Measurements from ENCODE around the gene DLG2.

Gene DLG2

DNA sequence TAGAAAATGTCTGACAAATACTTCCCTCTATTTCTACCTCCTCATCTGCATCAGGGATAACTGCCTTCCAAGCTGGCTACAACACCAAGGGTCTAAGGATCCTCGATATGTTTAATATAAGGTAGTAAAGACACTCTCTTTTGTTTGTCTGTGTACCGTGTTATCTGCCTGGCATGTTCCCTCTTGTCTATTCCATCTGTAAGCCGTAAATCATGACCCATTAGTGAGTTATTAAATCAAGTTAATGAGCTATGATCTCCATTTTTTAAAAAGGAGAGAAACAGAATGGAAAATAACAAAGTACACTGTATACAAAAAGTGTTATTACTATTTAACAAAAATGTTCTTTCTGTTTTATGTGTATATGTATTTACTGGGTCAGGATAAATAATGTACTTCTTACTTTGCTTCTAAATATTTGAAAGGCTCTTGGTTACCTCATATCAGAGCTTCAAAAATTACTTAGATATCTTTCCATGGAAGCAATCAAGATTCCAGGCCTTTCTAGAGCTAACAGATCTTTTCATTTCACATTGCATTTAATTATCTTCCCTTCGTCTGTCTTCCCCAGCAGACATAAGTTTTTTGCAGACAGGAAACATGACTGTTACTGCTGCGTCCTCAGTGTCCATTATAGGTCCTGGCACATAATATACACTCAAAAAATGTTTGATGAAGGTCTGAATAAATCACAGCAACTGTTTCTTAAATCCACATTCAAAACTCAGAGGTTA lies 1998.4 kb downstream of the DLG2 start:
- Histone ChIP-seq H4K91ac (ENCODE audit: low read length) (no peak overlapping the region), H3K14ac (ENCODE audit: low read length in 2 of 2) (no peak overlapping the region), H2BK120ac (ENCODE audit: low read depth, low read length) (no peak overlapping the region), H3K36me3 (ENCODE audit: control insufficient read depth in 1 of 2, insufficient read depth in 2 of 2, low read depth in 1 of 2, low read length in 2 of 2) (no peaks in the 10 kb centered on the region), H4K8ac (ENCODE audit: low read length) (no peak overlapping the region), H3K18ac (ENCODE audit: low read depth in 1 of 2, low read length in 2 of 2) (no peak overlapping the region), H3K27ac (ENCODE audit: low read length, poor library complexity, severe bottlenecking) (no peak overlapping the region), H2AFZ (ENCODE audit: low read depth, low read length) (no peak overlapping the region), H2BK12ac (ENCODE audit: low read length in 2 of 2) (no peak overlapping the region), H2BK5ac (ENCODE audit: low read depth, low read length, poor library complexity, severe bottlenecking) (no peak overlapping the region), H3K4ac (ENCODE audit: low read depth in 1 of 2, low read length in 2 of 2) (no peak overlapping the region), H3K4me1 (ENCODE audit: control insufficient read depth, insufficient read depth, low read depth, low read length) (no peaks in the 10 kb centered on the region), H3K79me1 (replicated peaks; ENCODE audit: low read length, poor library complexity, severe bottlenecking) (no peaks in the 10 kb centered on the region), H3K9me3 (ENCODE audit: control insufficient read depth, low read length) (no peaks in the 10 kb centered on the region), H3K9ac (ENCODE audit: low read length) (no peak overlapping the region), H2AK5ac (ENCODE audit: low read length, severe bottlenecking) (no peak overlapping the region), H3K27me3 (ENCODE audit: control insufficient read depth in 1 of 2, insufficient read depth in 1 of 2, low read length in 2 of 2) (no peaks in the 10 kb centered on the region), H3K23ac (ENCODE audit: low read length in 2 of 2) (no peak overlapping the region), H3K4me2 (ENCODE audit: low read length, poor library complexity, severe bottlenecking) (no peak overlapping the region), H3K4me3 (ENCODE audit: insufficient read depth in 1 of 2, low read depth in 1 of 2, low read length in 2 of 2) (no peak overlapping the region), H2BK15ac (ENCODE audit: low read depth, poor library complexity, severe bottlenecking) (no peak overlapping the region)
- DNase-seq = no peak
- 52% methylated on average over 3 of the region's 5 CpGs for WGBS

DNA sequence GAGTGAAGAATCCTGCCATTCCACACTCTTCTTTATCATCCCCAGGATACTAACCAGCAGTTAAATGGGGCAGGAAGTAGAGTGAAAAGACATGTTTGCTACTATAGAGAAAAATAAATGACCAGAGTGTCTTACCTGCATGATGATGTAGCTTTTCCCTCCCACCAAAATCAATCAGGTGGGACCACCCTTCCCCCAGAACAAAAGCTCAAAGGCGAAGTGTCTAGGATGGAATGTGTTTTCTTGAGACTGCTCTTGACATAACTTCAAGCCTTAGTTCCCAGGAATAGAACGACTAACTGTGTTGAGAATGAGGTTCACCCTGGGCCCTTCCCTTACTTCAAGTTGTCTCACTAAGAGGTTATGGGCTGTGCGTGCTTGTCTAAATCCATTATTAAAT lies 2001.8 kb downstream of the DLG2 start:
- Histone ChIP-seq H3K4me1 (ENCODE audit: control insufficient read depth, insufficient read depth, low read depth, low read length) (no peaks in the 10 kb centered on the region), H3K9me3 (ENCODE audit: control insufficient read depth, low read length) (no peaks in the 10 kb centered on the region), H3K79me1 (replicated peaks; ENCODE audit: low read length, poor library complexity, severe bottlenecking) (no peaks in the 10 kb centered on the region), H3K27ac (ENCODE audit: low read length, poor library complexity, severe bottlenecking) (no peak overlapping the region), H2BK120ac (ENCODE audit: low read depth, low read length) (no peak overlapping the region), H2AFZ (ENCODE audit: low read depth, low read length) (no peak overlapping the region), H4K91ac (ENCODE audit: low read length) (no peak overlapping the region), H3K27me3 (ENCODE audit: control insufficient read depth in 1 of 2, insufficient read depth in 1 of 2, low read length in 2 of 2) (no peaks in the 10 kb centered on the region), H3K14ac (ENCODE audit: low read length in 2 of 2) (no peak overlapping the region), H4K8ac (ENCODE audit: low read length) (no peak overlapping the region), H2AK5ac (ENCODE audit: low read length, severe bottlenecking) (no peak overlapping the region), H2BK12ac (ENCODE audit: low read length in 2 of 2) (no peak overlapping the region), H3K18ac (ENCODE audit: low read depth in 1 of 2, low read length in 2 of 2) (no peak overlapping the region), H3K4ac (ENCODE audit: low read depth in 1 of 2, low read length in 2 of 2) (no peak overlapping the region), H2BK15ac (ENCODE audit: low read depth, poor library complexity, severe bottlenecking) (no peak overlapping the region), H3K4me3 (ENCODE audit: insufficient read depth in 1 of 2, low read depth in 1 of 2, low read length in 2 of 2) (no peak overlapping the region), H3K4me2 (ENCODE audit: low read length, poor library complexity, severe bottlenecking) (no peak overlapping the region), H3K36me3 (ENCODE audit: control insufficient read depth in 1 of 2, insufficient read depth in 2 of 2, low read depth in 1 of 2, low read length in 2 of 2) (no peaks in the 10 kb centered on the region), H3K9ac (ENCODE audit: low read length) (no peak overlapping the region), H3K23ac (ENCODE audit: low read length in 2 of 2) (no peak overlapping the region), H2BK5ac (ENCODE audit: low read depth, low read length, poor library complexity, severe bottlenecking) (no peak overlapping the region)
- no peak for DNase-seq
- 89% methylated on average over 2 of the region's 3 CpGs for WGBS

DNA sequence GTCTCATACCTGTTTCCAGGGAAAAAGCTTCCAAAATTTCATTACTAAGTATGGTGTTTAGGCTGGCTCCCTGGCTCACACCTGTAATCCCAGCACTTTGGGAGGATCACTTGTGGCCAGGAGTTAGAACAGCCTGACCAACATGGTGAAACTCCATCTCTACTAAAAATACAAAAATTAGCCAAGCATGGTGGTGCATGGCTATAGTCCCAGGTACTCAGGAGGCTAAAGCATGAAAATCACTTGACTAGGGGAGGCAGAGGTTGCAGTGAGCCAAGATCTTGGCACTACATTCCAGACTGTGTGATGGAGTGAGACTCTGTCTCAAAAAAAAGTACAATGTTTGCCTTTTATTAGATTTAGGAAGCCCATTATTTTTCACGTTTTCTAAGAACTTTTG lies 2009.5 kb downstream of the DLG2 start:
- no peak overlapping the region for H3K4me2 ChIP-seq (ENCODE audit: low read length, poor library complexity, severe bottlenecking)
- H2BK5ac ChIP-seq (ENCODE audit: low read depth, low read length, poor library complexity, severe bottlenecking) = no peak overlapping the region
- no peak overlapping the region for H3K18ac ChIP-seq (ENCODE audit: low read depth in 1 of 2, low read length in 2 of 2)
- H3K14ac ChIP-seq (ENCODE audit: low read length in 2 of 2) = no peak overlapping the region
- no peaks in the 10 kb centered on the region for H3K36me3 ChIP-seq (ENCODE audit: control insufficient read depth in 1 of 2, insufficient read depth in 2 of 2, low read depth in 1 of 2, low read length in 2 of 2)
- H3K4ac ChIP-seq (ENCODE audit: low read depth in 1 of 2, low read length in 2 of 2) = no peak overlapping the region
- no peak overlapping the region for H2BK120ac ChIP-seq (ENCODE audit: low read depth, low read length)
- no peak overlapping the region for H3K23ac ChIP-seq (ENCODE audit: low read length in 2 of 2)
- no peak overlapping the region for H2AFZ ChIP-seq (ENCODE audit: low read depth, low read length)
- H3K27ac ChIP-seq (ENCODE audit: low read length, poor library complexity, severe bottlenecking) = no peak overlapping the region
- H3K9ac ChIP-seq (ENCODE audit: low read length) = no peak overlapping the region
- 100% methylated on average over 1 of the region's 1 CpG for WGBS
- H2BK15ac ChIP-seq (ENCODE audit: low read depth, poor library complexity, severe bottlenecking) = no peak overlapping the region
- no peak overlapping the region for H3K4me3 ChIP-seq (ENCODE audit: insufficient read depth in 1 of 2, low read depth in 1 of 2, low read length in 2 of 2)
- no peaks in the 10 kb centered on the region for H3K4me1 ChIP-seq (ENCODE audit: control insufficient read depth, insufficient read depth, low read depth, low read length)
- no peaks in the 10 kb centered on the region for H3K79me1 ChIP-seq (replicated peaks; ENCODE audit: low read length, poor library complexity, severe bottlenecking)
- no peak for DNase-seq
- H4K91ac ChIP-seq (ENCODE audit: low read length) = no peak overlapping the region
- no peaks in the 10 kb centered on the region for H3K27me3 ChIP-seq (ENCODE audit: control insufficient read depth in 1 of 2, insufficient read depth in 1 of 2, low read length in 2 of 2)
- no peak overlapping the region for H4K8ac ChIP-seq (ENCODE audit: low read length)
- no peak overlapping the region for H2AK5ac ChIP-seq (ENCODE audit: low read length, severe bottlenecking)
- H2BK12ac ChIP-seq (ENCODE audit: low read length in 2 of 2) = no peak overlapping the region
- no peaks in the 10 kb centered on the region for H3K9me3 ChIP-seq (ENCODE audit: control insufficient read depth, low read length)

DNA sequence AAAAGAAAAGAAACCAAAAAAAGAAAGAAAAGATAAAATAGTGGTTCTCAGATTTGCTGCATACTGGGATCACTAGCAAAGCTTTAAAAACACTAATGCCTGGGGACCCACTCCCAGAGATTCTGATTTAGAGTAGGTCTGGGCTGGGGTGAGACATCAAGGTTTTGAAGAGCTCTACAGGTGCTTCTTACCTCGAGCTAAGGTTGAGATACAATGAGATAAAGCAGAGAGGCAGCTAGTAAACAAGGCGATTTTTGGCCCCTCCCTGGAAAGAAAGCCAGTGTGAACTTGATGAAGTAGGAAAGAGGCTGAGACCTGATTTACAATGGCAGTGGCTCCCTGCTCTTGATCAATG lies 2013.4 kb downstream of the DLG2 start:
- Histone ChIP-seq H3K79me1 (replicated peaks; ENCODE audit: low read length, poor library complexity, severe bottlenecking) (no peaks in the 10 kb centered on the region), H4K91ac (ENCODE audit: low read length) (no peak overlapping the region), H3K14ac (ENCODE audit: low read length in 2 of 2) (no peak overlapping the region), H3K36me3 (ENCODE audit: control insufficient read depth in 1 of 2, insufficient read depth in 2 of 2, low read depth in 1 of 2, low read length in 2 of 2) (no peaks in the 10 kb centered on the region), H2BK120ac (ENCODE audit: low read depth, low read length) (no peak overlapping the region), H2BK5ac (ENCODE audit: low read depth, low read length, poor library complexity, severe bottlenecking) (no peak overlapping the region), H2BK15ac (ENCODE audit: low read depth, poor library complexity, severe bottlenecking) (no peak overlapping the region), H4K8ac (ENCODE audit: low read length) (no peak overlapping the region), H3K4me1 (ENCODE audit: control insufficient read depth, insufficient read depth, low read depth, low read length) (no peaks in the 10 kb centered on the region), H2BK12ac (ENCODE audit: low read length in 2 of 2) (no peak overlapping the region), H3K18ac (ENCODE audit: low read depth in 1 of 2, low read length in 2 of 2) (no peak overlapping the region), H3K9me3 (ENCODE audit: control insufficient read depth, low read length) (no peaks in the 10 kb centered on the region), H3K27ac (ENCODE audit: low read length, poor library complexity, severe bottlenecking) (no peak overlapping the region), H3K4ac (ENCODE audit: low read depth in 1 of 2, low read length in 2 of 2) (no peak overlapping the region), H3K4me2 (ENCODE audit: low read length, poor library complexity, severe bottlenecking) (no peak overlapping the region), H3K4me3 (ENCODE audit: insufficient read depth in 1 of 2, low read depth in 1 of 2, low read length in 2 of 2) (no peak overlapping the region), H2AFZ (ENCODE audit: low read depth, low read length) (no peak overlapping the region), H2AK5ac (ENCODE audit: low read length, severe bottlenecking) (no peak overlapping the region), H3K9ac (ENCODE audit: low read length) (no peak overlapping the region), H3K27me3 (ENCODE audit: control insufficient read depth in 1 of 2, insufficient read depth in 1 of 2, low read length in 2 of 2) (no peaks in the 10 kb centered on the region), H3K23ac (ENCODE audit: low read length in 2 of 2) (no peak overlapping the region)
- 42% methylated on average over 2 of the region's 2 CpGs for WGBS
- DNase-seq = no peak

Measured in mesenchymal stem cell (in vitro differentiated cells and primary cell).